K562 (cell line): ENCODE measurements around the gene ANO10. TPM values are rescaled to one million over a fixed set of nuclear protein-coding genes. Genes with fewer than 3 reads are reported as not detected.

Source experiments
- ARHGAP35 ChIP-seq: fragments of 450-650 bp; IDR thresholded peaks from 2 replicates; pipeline ENCODE4 v1.6.1; 2018; ENCODE audit not compliant: partially characterized antibody
- CREB3L1 ChIP-seq: fragments of 450-650 bp; IDR thresholded peaks from 2 replicates; pipeline ENCODE4 v1.6.1; 2014; ENCODE audit warnings: low read depth, mild to moderate bottlenecking, moderate library complexity, borderline replicate concordance
- ELK3 ChIP-seq: fragments of 450-650 bp; formaldehyde crosslinking; IDR thresholded peaks from 2 replicates; pipeline ENCODE4 v1.4.0; 2020; ENCODE audit warnings: mild to moderate bottlenecking
- EWSR1 ChIP-seq: fragments of 450-650 bp; IDR thresholded peaks from 2 replicates; pipeline ENCODE4 v1.6.1; 2018; ENCODE audit warnings: borderline replicate concordance, mild to moderate bottlenecking, low read depth, moderate library complexity; ENCODE audit not compliant: partially characterized antibody
- FOXJ3 ChIP-seq: sonication (generic); formaldehyde crosslinking; IDR thresholded peaks from 2 replicates; pipeline ENCODE4 v1.4.0; 2020; ENCODE audit warnings: mild to moderate bottlenecking, missing genetic modification reagents
- HNRNPL ChIP-seq: fragments of 200-400 bp; formaldehyde crosslinking; IDR thresholded peaks from 2 replicates; pipeline ENCODE4 v1.6.1; 2017; ENCODE audit warnings: low read depth, mild to moderate bottlenecking, low read length
- KLF13 ChIP-seq: fragments of 450-650 bp; IDR thresholded peaks from 2 replicates; pipeline ENCODE4 v1.6.1; 2016; ENCODE audit warnings: missing genetic modification characterization, low read depth, mild to moderate bottlenecking, missing compliant biosample characterization, moderate library complexity, borderline replicate concordance
- PHF20 ChIP-seq: fragments of 450-650 bp; IDR thresholded peaks from 2 replicates; pipeline ENCODE4 v1.6.1; 2018; ENCODE audit not compliant: partially characterized antibody
- RFX7 ChIP-seq: fragments of 250-450 bp; sonication (Bioruptor Pico); IDR thresholded peaks from 2 replicates; pipeline ENCODE4 v1.5.1; 2021; ENCODE audit warnings: mild to moderate bottlenecking
- STAG1 ChIP-seq: sonication (generic); formaldehyde crosslinking; IDR thresholded peaks from 2 replicates; pipeline ENCODE4 v1.5.0; 2020; ENCODE audit warnings: missing genetic modification reagents, borderline replicate concordance
- TEAD2 ChIP-seq: fragments of 450-650 bp; IDR thresholded peaks from 2 replicates; pipeline ENCODE4 v1.6.1; 2016; ENCODE audit warnings: missing genetic modification characterization, control low read depth, missing compliant biosample characterization
- YBX1 ChIP-seq: fragments of 450-650 bp; IDR thresholded peaks from 2 replicates; pipeline ENCODE4 v1.7.1; 2016; ENCODE audit warnings: mild to moderate bottlenecking
- ZBTB34 ChIP-seq: fragments of 250-450 bp; sonication (Bioruptor Pico); IDR thresholded peaks from 2 replicates; pipeline ENCODE4 v1.8.0; 2021; ENCODE audit warnings: mild to moderate bottlenecking, moderate library complexity
- ZEB2 ChIP-seq: fragments of 450-650 bp; IDR thresholded peaks from 2 replicates; pipeline ENCODE4 v1.6.1; 2016
- ZKSCAN3 ChIP-seq: fragments of 250-450 bp; sonication (Bioruptor Pico); IDR thresholded peaks from 2 replicates; pipeline ENCODE4 v1.4.0; 2020
- ZKSCAN8 ChIP-seq: fragments of 200-800 bp; sonication (Bioruptor generic); IDR thresholded peaks from 2 replicates; pipeline ENCODE4 v1.6.1; 2016; ENCODE audit warnings: missing genetic modification characterization, missing compliant biosample characterization
- ZNF431 ChIP-seq: sonication (generic); formaldehyde crosslinking; IDR thresholded peaks from 2 replicates; pipeline ENCODE4 v1.8.0; 2022; ENCODE audit warnings: mild to moderate bottlenecking, missing genetic modification reagents
- polyA plus RNA-seq, 8 experiments: library from polyadenylated mRNA; depleted of rRNA in 4 of 8; stranded (reverse) in 5 of 8; unstranded in 3 of 8; fragments of >200 nt; fragmentation: Nextera tagmentation in 2 of 8; fragmentation: Illumina TruSeq in 1 of 8; extraction: Ambion mirVana in 2 of 8; extraction: Trizol in 1 of 8; gene quantifications; 2 replicates each; pipeline versions ENCODE4 v1.2.1 to v1.2.3, GENCODE V29; 2011 to 2014; ENCODE audit warnings: inconsistent platforms in 1 of 8, missing spikeins in 1 of 8
- total RNA-seq, 7 experiments: library from RNA; depleted of rRNA in 6 of 7; stranded (reverse); fragments of >200 nt in 6 of 7; fragmentation: Illumina TruSeq in 2 of 7; extraction: Trizol in 2 of 7; gene quantifications; 2 replicates each; pipeline versions ENCODE4 v1.2.1 to v1.2.3, GENCODE V29; 2011 to 2021; ENCODE audit warnings: low replicate concordance in 1 of 7
- TF ChIP-seq, protein P1 (sequence below): sonication (generic); formaldehyde crosslinking; IDR thresholded peaks from 2 replicates; pipeline ENCODE4 v1.8.0; 2022; ENCODE audit warnings: mild to moderate bottlenecking, missing genetic modification reagents
- TF ChIP-seq, protein P2 (sequence below): fragments of 250-450 bp; sonication (Bioruptor Pico); IDR thresholded peaks from 2 replicates; pipeline ENCODE4 v1.8.0; 2022; ENCODE audit warnings: moderate library complexity, mild to moderate bottlenecking, inconsistent platforms

ANO10 gene
- total and polyA plus RNA-seq, 9 of the 15 experiments (the other 6 are each of a cell fraction or from before 2014, with no cell fraction given) = 6.4 to 46.0 (median 32.3) TPM

DNA sequence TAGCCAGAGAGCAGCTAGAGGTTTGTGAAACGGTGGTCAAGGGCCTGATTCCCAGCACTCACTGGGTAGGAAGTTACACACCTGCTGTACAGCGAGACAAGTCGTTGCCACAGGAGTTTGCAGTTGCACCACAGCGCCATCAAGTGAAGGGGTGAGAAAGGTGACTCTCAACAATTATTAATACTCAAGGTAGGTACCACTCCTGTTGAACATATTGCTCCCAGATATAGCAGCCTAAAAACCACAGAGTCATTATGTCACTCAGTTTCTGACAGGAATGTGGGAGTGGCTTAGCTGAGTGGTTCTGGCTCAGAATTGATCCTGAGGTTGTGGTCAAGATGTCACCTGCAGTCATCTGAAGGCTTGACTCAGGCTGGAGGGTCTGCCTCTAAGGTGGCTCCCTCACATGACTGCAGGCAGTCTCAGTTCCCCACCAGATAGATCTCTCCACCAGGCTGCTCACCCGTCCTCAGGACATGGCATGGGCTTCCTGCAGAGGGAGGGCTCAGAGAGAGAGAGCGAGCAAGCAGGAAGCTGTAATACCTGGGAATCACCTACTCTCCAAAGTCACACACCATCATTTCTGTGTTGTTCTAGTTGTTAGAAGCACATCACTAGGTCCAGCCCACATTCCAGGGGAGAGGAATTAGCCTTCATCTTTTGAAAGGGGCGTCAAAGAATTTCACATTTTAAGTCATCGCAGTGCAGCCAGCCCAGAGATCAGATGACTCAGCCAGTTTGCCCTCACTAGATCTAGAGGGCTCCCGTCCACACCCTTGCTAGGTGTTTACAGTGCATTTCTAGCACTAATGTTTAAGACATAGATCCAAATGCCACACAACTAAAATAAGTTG is 17.0 kb upstream of the ANO10 start (continued):
- no peak for TF ChIP-seq ZBTB34 (CRISPR knock-in tag)
- TF ChIP-seq, protein P1, sequence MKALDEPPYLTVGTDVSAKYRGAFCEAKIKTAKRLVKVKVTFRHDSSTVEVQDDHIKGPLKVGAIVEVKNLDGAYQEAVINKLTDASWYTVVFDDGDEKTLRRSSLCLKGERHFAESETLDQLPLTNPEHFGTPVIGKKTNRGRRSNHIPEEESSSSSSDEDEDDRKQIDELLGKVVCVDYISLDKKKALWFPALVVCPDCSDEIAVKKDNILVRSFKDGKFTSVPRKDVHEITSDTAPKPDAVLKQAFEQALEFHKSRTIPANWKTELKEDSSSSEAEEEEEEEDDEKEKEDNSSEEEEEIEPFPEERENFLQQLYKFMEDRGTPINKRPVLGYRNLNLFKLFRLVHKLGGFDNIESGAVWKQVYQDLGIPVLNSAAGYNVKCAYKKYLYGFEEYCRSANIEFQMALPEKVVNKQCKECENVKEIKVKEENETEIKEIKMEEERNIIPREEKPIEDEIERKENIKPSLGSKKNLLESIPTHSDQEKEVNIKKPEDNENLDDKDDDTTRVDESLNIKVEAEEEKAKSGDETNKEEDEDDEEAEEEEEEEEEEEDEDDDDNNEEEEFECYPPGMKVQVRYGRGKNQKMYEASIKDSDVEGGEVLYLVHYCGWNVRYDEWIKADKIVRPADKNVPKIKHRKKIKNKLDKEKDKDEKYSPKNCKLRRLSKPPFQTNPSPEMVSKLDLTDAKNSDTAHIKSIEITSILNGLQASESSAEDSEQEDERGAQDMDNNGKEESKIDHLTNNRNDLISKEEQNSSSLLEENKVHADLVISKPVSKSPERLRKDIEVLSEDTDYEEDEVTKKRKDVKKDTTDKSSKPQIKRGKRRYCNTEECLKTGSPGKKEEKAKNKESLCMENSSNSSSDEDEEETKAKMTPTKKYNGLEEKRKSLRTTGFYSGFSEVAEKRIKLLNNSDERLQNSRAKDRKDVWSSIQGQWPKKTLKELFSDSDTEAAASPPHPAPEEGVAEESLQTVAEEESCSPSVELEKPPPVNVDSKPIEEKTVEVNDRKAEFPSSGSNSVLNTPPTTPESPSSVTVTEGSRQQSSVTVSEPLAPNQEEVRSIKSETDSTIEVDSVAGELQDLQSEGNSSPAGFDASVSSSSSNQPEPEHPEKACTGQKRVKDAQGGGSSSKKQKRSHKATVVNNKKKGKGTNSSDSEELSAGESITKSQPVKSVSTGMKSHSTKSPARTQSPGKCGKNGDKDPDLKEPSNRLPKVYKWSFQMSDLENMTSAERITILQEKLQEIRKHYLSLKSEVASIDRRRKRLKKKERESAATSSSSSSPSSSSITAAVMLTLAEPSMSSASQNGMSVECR (CRISPR knock-in tag) = no peak
- TF ChIP-seq STAG1 (CRISPR knock-in tag) = no peak
- no peak for TF ChIP-seq RFX7 (CRISPR knock-in tag)
- no peak for TF ChIP-seq HNRNPL
- TF ChIP-seq ZKSCAN3 (CRISPR knock-in tag) = no peak
- TF ChIP-seq, protein P2, sequence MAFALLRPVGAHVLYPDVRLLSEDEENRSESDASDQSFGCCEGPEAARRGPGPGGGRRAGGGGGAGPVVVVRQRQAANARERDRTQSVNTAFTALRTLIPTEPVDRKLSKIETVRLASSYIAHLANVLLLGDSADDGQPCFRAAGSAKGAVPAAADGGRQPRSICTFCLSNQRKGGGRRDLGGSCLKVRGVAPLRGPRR (CRISPR knock-in tag) = peak; percentile 78; the same call in 1 of the 2 replicates
- no peak for TF ChIP-seq ELK3 (CRISPR knock-in tag)
- peak; percentile 86 for TF ChIP-seq ZEB2
- TF ChIP-seq CREB3L1 = no peak
- TF ChIP-seq ARHGAP35 = no peak
- TF ChIP-seq YBX1 = no peak
- TF ChIP-seq ZKSCAN8 (CRISPR knock-in tag) = no peak
- TF ChIP-seq KLF13 = no peak; the same call in 1 of the 2 replicates
- no peak; the same call in 1 of the 2 replicates for TF ChIP-seq TEAD2
- no peak for TF ChIP-seq PHF20
- TF ChIP-seq ZNF431 = no peak
- TF ChIP-seq EWSR1 = no peak
- no peak for TF ChIP-seq FOXJ3 (CRISPR knock-in tag)
